ENCODE measurements around the gene EFCAB8. TPM values are rescaled to one million over a fixed set of nuclear protein-coding genes. Genes with fewer than 3 reads are reported as not detected.

EFCAB8 gene
- total RNA-seq, 1 donor from 2014 or later, result 0.41 TPM

GRCh38 chr20:32887492-32887891 lies 28.8 kb downstream of the EFCAB8 start:
- no peaks in the 10 kb centered on the region for H4K20me1 ChIP-seq (ENCODE audit: insufficient read depth, low read length)
- no peak overlapping the region for H3K4me3 Mint-ChIP-seq (ENCODE audit: unreplicated experiment)
- peaks cover 13% of the 10 kb centered on the region for H3K36me3 Mint-ChIP-seq (ENCODE audit: low read depth, unreplicated experiment)
- H3K4me3 ChIP-seq (ENCODE audit: insufficient read depth, low read depth, low read length), result no peak overlapping the region
- H3K9ac ChIP-seq (ENCODE audit: low read length), result no peak overlapping the region
- no peak overlapping the region for H2AFZ ChIP-seq (ENCODE audit: low read depth, low read length)
- H3K36me3 ChIP-seq (ENCODE audit: insufficient read depth, low read length), result no peaks in the 10 kb centered on the region
- DNase-seq (ENCODE audit: low read depth), result no peak
- H3K27me3 Mint-ChIP-seq (ENCODE audit: low read depth, unreplicated experiment), result peaks cover 18% of the 10 kb centered on the region
- no peaks in the 10 kb centered on the region for H3K79me2 ChIP-seq (ENCODE audit: insufficient read depth, low read length)
- no peaks in the 10 kb centered on the region for H3K4me1 Mint-ChIP-seq (ENCODE audit: low read depth, unreplicated experiment)
- no peak for FAIRE-seq
- no peaks in the 10 kb centered on the region for H3K4me1 ChIP-seq (ENCODE audit: insufficient read depth, low read length)
- H3K4me2 ChIP-seq (ENCODE audit: low read length), result no peak overlapping the region
- H3K27me3 ChIP-seq (ENCODE audit: insufficient read depth, low read length), result no peaks in the 10 kb centered on the region
- no peaks in the 10 kb centered on the region for H3K9me3 ChIP-seq (ENCODE audit: insufficient read depth, low read depth, low read length)
- no peak overlapping the region for H3K27ac ChIP-seq (ENCODE audit: low read depth, low read length)
- TF ChIP-seq EZH2 (IDR thresholded peaks at IDR 0.05; ENCODE audit: insufficient read depth, low read length) (no peak), CTCF (IDR thresholded peaks at IDR 0.05; ENCODE audit: insufficient read depth, low read depth, low read length) (no peak)
- no peaks in the 10 kb centered on the region for H3K9me3 Mint-ChIP-seq (ENCODE audit: unreplicated experiment)
- no peak overlapping the region for H3K27ac Mint-ChIP-seq (ENCODE audit: unreplicated experiment)

- no peaks in the 10 kb centered on the region for H3K79me2 ChIP-seq (ENCODE audit: insufficient read depth, low read length)
- H3K27me3 Mint-ChIP-seq (ENCODE audit: low read depth, unreplicated experiment), result peaks cover 18% of the 10 kb centered on the region
- no peak overlapping the region for H3K9ac ChIP-seq (ENCODE audit: low read length)
- no peaks in the 10 kb centered on the region for H3K4me1 Mint-ChIP-seq (ENCODE audit: low read depth, unreplicated experiment)
- H3K4me2 ChIP-seq (ENCODE audit: low read length), result no peak overlapping the region
- no peaks in the 10 kb centered on the region for H3K27me3 ChIP-seq (ENCODE audit: insufficient read depth, low read length)
- FAIRE-seq (no peak), DNase-seq (ENCODE audit: low read depth) (no peak)
- H3K36me3 Mint-ChIP-seq (ENCODE audit: low read depth, unreplicated experiment), result peaks cover 13% of the 10 kb centered on the region
- no peak overlapping the region for H3K27ac Mint-ChIP-seq (ENCODE audit: unreplicated experiment)
- no peak overlapping the region for H3K27ac ChIP-seq (ENCODE audit: low read depth, low read length)
- no peak overlapping the region for H3K4me3 Mint-ChIP-seq (ENCODE audit: unreplicated experiment)
- H4K20me1 ChIP-seq (ENCODE audit: insufficient read depth, low read length), result no peaks in the 10 kb centered on the region
- H3K4me3 ChIP-seq (ENCODE audit: insufficient read depth, low read depth, low read length), result no peak overlapping the region
- no peaks in the 10 kb centered on the region for H3K4me1 ChIP-seq (ENCODE audit: insufficient read depth, low read length)
- TF ChIP-seq EZH2 (IDR thresholded peaks at IDR 0.05; ENCODE audit: insufficient read depth, low read length), result no peak
- no peak for TF ChIP-seq CTCF (IDR thresholded peaks at IDR 0.05; ENCODE audit: insufficient read depth, low read depth, low read length)
- no peaks in the 10 kb centered on the region for H3K36me3 ChIP-seq (ENCODE audit: insufficient read depth, low read length)
- H2AFZ ChIP-seq (ENCODE audit: low read depth, low read length), result no peak overlapping the region
- no peaks in the 10 kb centered on the region for H3K9me3 Mint-ChIP-seq (ENCODE audit: unreplicated experiment)
- no peaks in the 10 kb centered on the region for H3K9me3 ChIP-seq (ENCODE audit: insufficient read depth, low read depth, low read length)
These were observed 29.9 kb downstream of the EFCAB8 start for GRCh38 chr20:32888636-32889035.

GRCh38 chr20:32889281-32889680 lies 30.6 kb downstream of the EFCAB8 start:
- Mint-ChIP-seq H3K36me3 (ENCODE audit: low read depth, unreplicated experiment) (peaks cover 13% of the 10 kb centered on the region), H3K27me3 (ENCODE audit: low read depth, unreplicated experiment) (peaks cover 19% of the 10 kb centered on the region), H3K27ac (ENCODE audit: unreplicated experiment) (no peak overlapping the region), H3K9me3 (ENCODE audit: unreplicated experiment) (no peaks in the 10 kb centered on the region), H3K4me1 (ENCODE audit: low read depth, unreplicated experiment) (no peaks in the 10 kb centered on the region), H3K4me3 (ENCODE audit: unreplicated experiment) (no peak overlapping the region)
- FAIRE-seq (no peak), DNase-seq (ENCODE audit: low read depth) (no peak)
- Histone ChIP-seq H3K79me2 (ENCODE audit: insufficient read depth, low read length) (no peaks in the 10 kb centered on the region), H3K36me3 (ENCODE audit: insufficient read depth, low read length) (no peaks in the 10 kb centered on the region), H3K9me3 (ENCODE audit: insufficient read depth, low read depth, low read length) (no peaks in the 10 kb centered on the region), H3K9ac (ENCODE audit: low read length) (no peak overlapping the region), H3K4me1 (ENCODE audit: insufficient read depth, low read length) (no peaks in the 10 kb centered on the region), H3K4me2 (ENCODE audit: low read length) (no peak overlapping the region), H3K4me3 (ENCODE audit: insufficient read depth, low read depth, low read length) (no peak overlapping the region), H3K27ac (ENCODE audit: low read depth, low read length) (no peak overlapping the region), H4K20me1 (ENCODE audit: insufficient read depth, low read length) (no peaks in the 10 kb centered on the region), H3K27me3 (ENCODE audit: insufficient read depth, low read length) (no peaks in the 10 kb centered on the region), H2AFZ (ENCODE audit: low read depth, low read length) (no peak overlapping the region)
- TF ChIP-seq EZH2 (IDR thresholded peaks at IDR 0.05; ENCODE audit: insufficient read depth, low read length) (no peak), CTCF (IDR thresholded peaks at IDR 0.05; ENCODE audit: insufficient read depth, low read depth, low read length) (no peak)

Measured in astrocyte (in vitro differentiated cells and primary cell).